Measurements from ENCODE around the gene FUS.

Gene FUS

GRCh38 chr16:31131841-31132271 is 48.1 kb upstream of the FUS start:
- Histone ChIP-seq H4K8ac (ENCODE audit: low read depth, low read length) (no peak overlapping the region), H3K27ac (ENCODE audit: low read depth, low read length) (no peak overlapping the region), H3K79me1 (ENCODE audit: low read length) (peaks cover 20% of the 10 kb centered on the region), H3K4me1 (ENCODE audit: control insufficient read depth in 1 of 2, insufficient read depth in 2 of 2, low read length in 2 of 2) (peaks cover 40 to 44% of the 10 kb centered on the region in 2 experiments), H2BK5ac (ENCODE audit: low read depth, low read length, poor library complexity) (no peak overlapping the region), H2BK120ac (ENCODE audit: insufficient read depth, low read length, poor library complexity) (no peak overlapping the region), H3K9me3 (ENCODE audit: insufficient read depth, low read depth, low read length) (peaks cover 2% of the 10 kb centered on the region), H2AK5ac (ENCODE audit: low read length) (peak overlapping the region; percentile 42), H3K4me2 (ENCODE audit: low read length) (no peak overlapping the region), H3K27me3 (ENCODE audit: insufficient read depth, low read length) (no peaks in the 10 kb centered on the region), H3K23ac (ENCODE audit: low read length) (no peak overlapping the region), H4K12ac (ENCODE audit: low read depth, low read length) (no peak overlapping the region), H3K4ac (ENCODE audit: low read depth, low read length) (peak overlapping the region; percentile 8), H2BK12ac (ENCODE audit: low read length) (peak overlapping the region; percentile 66), H3K36me3 (ENCODE audit: control insufficient read depth in 1 of 2, insufficient read depth in 2 of 2, low read length in 2 of 2) (peaks cover 37 to 40% of the 10 kb centered on the region in 2 experiments), H3K4me3 (ENCODE audit: low read depth, low read length) (no peak overlapping the region), H3K9ac (ENCODE audit: low read length) (no peak overlapping the region), H3K79me2 (ENCODE audit: control insufficient read depth, insufficient read depth, low read length, poor library complexity) (peaks cover 17% of the 10 kb centered on the region), H4K91ac (ENCODE audit: low read depth, low read length) (peak overlapping the region; percentile 71), H2AFZ (ENCODE audit: insufficient read depth, low read length, poor library complexity) (no peak overlapping the region), H3K18ac (ENCODE audit: low read length) (no peak overlapping the region), H3K14ac (ENCODE audit: low read length) (no peak overlapping the region)
- no CpG with 5 or more reads among the region's 5 CpGs for WGBS (ENCODE audit: extremely low coverage, insufficient coverage, insufficient read length)
- no peak for DNase-seq

DNA sequence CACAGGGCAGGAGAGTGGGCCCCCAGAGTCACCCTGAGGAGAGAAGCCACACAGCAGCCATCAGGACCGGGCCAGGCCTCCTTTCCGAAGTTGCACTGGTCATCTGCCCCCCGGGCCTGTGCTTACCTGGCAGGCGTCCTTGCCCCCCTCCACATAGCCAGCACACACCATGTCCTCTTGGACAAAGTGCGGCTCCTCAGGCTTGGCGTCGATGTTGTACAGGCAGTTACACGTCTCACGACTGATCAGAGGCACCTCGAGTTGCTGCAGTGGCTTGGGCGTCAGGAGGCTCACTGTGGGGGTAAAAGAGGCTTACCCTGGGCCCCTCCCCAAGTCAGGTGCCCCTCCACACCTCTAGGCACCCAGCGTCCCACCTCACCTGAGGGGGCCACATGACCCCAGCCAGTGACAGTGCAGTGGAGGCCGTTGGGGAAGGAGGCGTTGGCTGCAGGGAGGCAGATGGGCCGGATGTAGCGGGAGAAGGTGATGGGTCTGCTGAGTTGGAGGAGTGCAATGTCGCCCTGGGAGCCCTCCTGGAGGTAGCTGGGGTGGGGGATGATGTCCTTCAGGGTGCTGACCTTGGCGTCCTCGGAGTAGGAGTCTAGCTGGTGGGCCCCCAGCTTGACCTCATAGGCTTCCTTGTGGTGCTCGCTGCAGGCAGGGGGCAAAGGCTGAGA is 47.5 kb upstream of the FUS start:
- Histone ChIP-seq H3K79me1 (ENCODE audit: low read length) (peaks cover 20% of the 10 kb centered on the region), H3K27ac (ENCODE audit: low read depth, low read length) (no peak overlapping the region), H2BK120ac (ENCODE audit: insufficient read depth, low read length, poor library complexity) (no peak overlapping the region), H2BK5ac (ENCODE audit: low read depth, low read length, poor library complexity) (no peak overlapping the region), H4K8ac (ENCODE audit: low read depth, low read length) (no peak overlapping the region), H2AFZ (ENCODE audit: insufficient read depth, low read length, poor library complexity) (no peak overlapping the region), H3K4me2 (ENCODE audit: low read length) (no peak overlapping the region), H4K12ac (ENCODE audit: low read depth, low read length) (no peak overlapping the region), H3K14ac (ENCODE audit: low read length) (no peak overlapping the region), H3K4me1 (ENCODE audit: control insufficient read depth in 1 of 2, insufficient read depth in 2 of 2, low read length in 2 of 2) (peaks cover 40 to 44% of the 10 kb centered on the region in 2 experiments), H3K9me3 (ENCODE audit: insufficient read depth, low read depth, low read length) (peaks cover 2% of the 10 kb centered on the region), H3K79me2 (ENCODE audit: control insufficient read depth, insufficient read depth, low read length, poor library complexity) (peaks cover 17% of the 10 kb centered on the region), H3K18ac (ENCODE audit: low read length) (no peak overlapping the region), H4K91ac (ENCODE audit: low read depth, low read length) (no peak overlapping the region), H3K9ac (ENCODE audit: low read length) (no peak overlapping the region), H3K4ac (ENCODE audit: low read depth, low read length) (no peak overlapping the region), H2AK5ac (ENCODE audit: low read length) (no peak overlapping the region), H2BK12ac (ENCODE audit: low read length) (no peak overlapping the region), H3K27me3 (ENCODE audit: insufficient read depth, low read length) (no peaks in the 10 kb centered on the region), H3K4me3 (ENCODE audit: low read depth, low read length) (no peak overlapping the region), H3K36me3 (ENCODE audit: control insufficient read depth in 1 of 2, insufficient read depth in 2 of 2, low read length in 2 of 2) (peaks cover 31 to 35% of the 10 kb centered on the region in 2 experiments), H3K23ac (ENCODE audit: low read length) (no peak overlapping the region)
- no CpG with 5 or more reads among the region's 20 CpGs for WGBS (ENCODE audit: extremely low coverage, insufficient coverage, insufficient read length)
- DNase-seq, result no peak

DNA sequence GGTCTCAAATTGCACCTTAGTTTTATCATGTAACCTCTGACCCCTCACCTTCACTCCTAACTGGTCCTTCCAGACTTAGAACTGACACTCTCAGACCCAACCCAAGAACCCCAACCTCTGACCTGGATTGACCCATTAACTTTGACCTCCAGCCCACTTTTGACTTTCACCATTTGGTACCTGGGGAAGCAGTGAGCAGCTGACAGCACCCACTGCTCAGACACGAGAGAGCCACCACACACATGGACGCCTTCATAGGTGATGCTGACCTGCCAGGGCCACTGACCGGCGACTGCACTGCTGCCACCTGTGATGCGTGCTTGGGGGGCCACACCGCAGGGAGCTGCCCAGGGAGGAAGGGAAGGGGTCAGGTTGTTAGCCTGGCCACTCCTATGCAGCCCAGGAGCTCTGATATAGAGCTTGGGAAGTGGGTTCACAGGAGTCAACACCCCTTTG is 46.9 kb upstream of the FUS start:
- H2BK120ac ChIP-seq (ENCODE audit: insufficient read depth, low read length, poor library complexity), result no peak overlapping the region
- H3K18ac ChIP-seq (ENCODE audit: low read length), result no peak overlapping the region
- H3K36me3 ChIP-seq (ENCODE audit: control insufficient read depth in 1 of 2, insufficient read depth in 2 of 2, low read length in 2 of 2), result peaks cover 26 to 32% of the 10 kb centered on the region in 2 experiments
- peaks cover 42 to 45% of the 10 kb centered on the region in 2 experiments for H3K4me1 ChIP-seq (ENCODE audit: control insufficient read depth in 1 of 2, insufficient read depth in 2 of 2, low read length in 2 of 2)
- no peak overlapping the region for H2BK12ac ChIP-seq (ENCODE audit: low read length)
- H3K4me2 ChIP-seq (ENCODE audit: low read length), result no peak overlapping the region
- H3K9me3 ChIP-seq (ENCODE audit: insufficient read depth, low read depth, low read length), result peaks cover 2% of the 10 kb centered on the region
- WGBS (ENCODE audit: extremely low coverage, insufficient coverage, insufficient read length), result no CpG with 5 or more reads among the region's 6 CpGs
- H3K27me3 ChIP-seq (ENCODE audit: insufficient read depth, low read length), result no peaks in the 10 kb centered on the region
- no peak overlapping the region for H3K9ac ChIP-seq (ENCODE audit: low read length)
- no peak overlapping the region for H2BK5ac ChIP-seq (ENCODE audit: low read depth, low read length, poor library complexity)
- no peak overlapping the region for H2AK5ac ChIP-seq (ENCODE audit: low read length)
- H2AFZ ChIP-seq (ENCODE audit: insufficient read depth, low read length, poor library complexity), result no peak overlapping the region
- H4K12ac ChIP-seq (ENCODE audit: low read depth, low read length), result no peak overlapping the region
- no peak overlapping the region for H3K14ac ChIP-seq (ENCODE audit: low read length)
- DNase-seq, result no peak
- no peak overlapping the region for H4K91ac ChIP-seq (ENCODE audit: low read depth, low read length)
- no peak overlapping the region for H3K27ac ChIP-seq (ENCODE audit: low read depth, low read length)
- peaks cover 20% of the 10 kb centered on the region for H3K79me1 ChIP-seq (ENCODE audit: low read length)
- peaks cover 17% of the 10 kb centered on the region for H3K79me2 ChIP-seq (ENCODE audit: control insufficient read depth, insufficient read depth, low read length, poor library complexity)
- peak overlapping the region; percentile 96 for H3K4ac ChIP-seq (ENCODE audit: low read depth, low read length)
- no peak overlapping the region for H3K4me3 ChIP-seq (ENCODE audit: low read depth, low read length)
- H3K23ac ChIP-seq (ENCODE audit: low read length), result no peak overlapping the region
- no peak overlapping the region for H4K8ac ChIP-seq (ENCODE audit: low read depth, low read length)

GRCh38 chr16:31134091-31134571 is 45.8 kb upstream of the FUS start:
- Histone ChIP-seq H3K27ac (ENCODE audit: low read depth, low read length) (no peak overlapping the region), H3K79me1 (ENCODE audit: low read length) (peaks cover 29% of the 10 kb centered on the region), H2BK120ac (ENCODE audit: insufficient read depth, low read length, poor library complexity) (no peak overlapping the region), H4K8ac (ENCODE audit: low read depth, low read length) (no peak overlapping the region), H3K9me3 (ENCODE audit: insufficient read depth, low read depth, low read length) (peaks cover 6% of the 10 kb centered on the region), H3K36me3 (ENCODE audit: control insufficient read depth in 1 of 2, insufficient read depth in 2 of 2, low read length in 2 of 2) (peaks cover 26 to 32% of the 10 kb centered on the region in 2 experiments), H4K91ac (ENCODE audit: low read depth, low read length) (no peak overlapping the region), H2BK12ac (ENCODE audit: low read length) (no peak overlapping the region), H3K9ac (ENCODE audit: low read length) (no peak overlapping the region), H2AK5ac (ENCODE audit: low read length) (no peak overlapping the region), H3K14ac (ENCODE audit: low read length) (no peak overlapping the region), H3K27me3 (ENCODE audit: insufficient read depth, low read length) (no peaks in the 10 kb centered on the region), H3K4me3 (ENCODE audit: low read depth, low read length) (peak overlapping the region; percentile 80), H4K12ac (ENCODE audit: low read depth, low read length) (no peak overlapping the region), H2BK5ac (ENCODE audit: low read depth, low read length, poor library complexity) (no peak overlapping the region), H3K23ac (ENCODE audit: low read length) (no peak overlapping the region), H3K4me1 (ENCODE audit: control insufficient read depth in 1 of 2, insufficient read depth in 2 of 2, low read length in 2 of 2) (peaks cover 52 to 56% of the 10 kb centered on the region in 2 experiments), H2AFZ (ENCODE audit: insufficient read depth, low read length, poor library complexity) (no peak overlapping the region), H3K4me2 (ENCODE audit: low read length) (peak overlapping the region; percentile 88), H3K79me2 (ENCODE audit: control insufficient read depth, insufficient read depth, low read length, poor library complexity) (peaks cover 17% of the 10 kb centered on the region), H3K4ac (ENCODE audit: low read depth, low read length) (peak overlapping the region; percentile 96), H3K18ac (ENCODE audit: low read length) (no peak overlapping the region)
- WGBS (ENCODE audit: extremely low coverage, insufficient coverage, insufficient read length), result no CpG with 5 or more reads among the region's 5 CpGs
- peak in 1 of 2 donors; percentile 16 for DNase-seq

Measured in trophoblast cell (in vitro differentiated cells and primary cell).